Thoracic aorta endothelial cell (primary cell): ENCODE results near the gene CYB5R2. TPM values are rescaled to one million over a fixed set of nuclear protein-coding genes. Genes with fewer than 3 reads are reported as not detected.

ENCODE experiments used
- total RNA-seq: library from RNA; depleted of rRNA; stranded (reverse); fragments of >200 nt; gene quantifications from 2 replicates; pipeline ENCODE4 v1.2.3, GENCODE V29; 2012

The CYB5R2 gene
- total RNA-seq = 1.1 and 6.3 TPM in 2 replicates

GRCh38 chr11:7672960-7673723 is at the start of gene CYB5R2:
Gene CYB5R2, minus strand, starts transcription at chr11:7673500. Its CDS starts 675 bp downstream, at chr11:7672825.

GRCh38 chr11:7706377-7706776 is 33.1 kb upstream of the CYB5R2 start, which contains the start of gene OVCH2:
Gene OVCH2, minus strand, starts transcription at chr11:7706477. Its CDS starts 83 bp downstream, at chr11:7706394.

Other genes with a start within 250 kb of the CYB5R2 start
- not detected in 2 replicates for gene OLFML1, start 188.0 kb downstream of the CYB5R2 start, total RNA-seq
- 2.8 and 3.2 TPM in 2 replicates for gene PPFIBP2, start 159.5 kb downstream of the CYB5R2 start, total RNA-seq
- gene OVCH2, start 33.0 kb upstream of the CYB5R2 start, total RNA-seq = not detected in 2 replicates
- gene OR5P2, start 123.4 kb upstream of the CYB5R2 start, total RNA-seq = not detected in 2 replicates
- not detected in 2 replicates for gene OR5P3, start 157.3 kb upstream of the CYB5R2 start, total RNA-seq